SK-N-SH (cell line): ENCODE data around the gene LACTB. TPM values are rescaled to one million over a fixed set of nuclear protein-coding genes. Genes with fewer than 3 reads are reported as not detected.
"Not testable (repeated sequence)": the region's sequence is repeated elsewhere in the genome, so short reads cannot be mapped to it uniquely, and the experiment has no call there.

Source experiments
- CTCF ChIA-PET: fragments of 300-600, 350-600 bp; formaldehyde crosslinking; extraction: SDS; loops from one replicate; lab custom pipeline; 2021; lab: Yijun Ruan, JAX
- POLR2A ChIA-PET: fragments of 350-600 bp; sonication (Branson Sonifier 250); formaldehyde crosslinking; extraction: SDS; loops from one replicate; lab custom pipeline; 2020; ENCODE audit warnings: antibody characterized with exemption, inconsistent platforms; lab: Yijun Ruan, JAX
- DNase-seq: peaks from one replicate; pipeline ENCODE4 v3.0.0; 2012
- H2AFZ ChIP-seq: fragments of 200-600 bp; sonication (generic); 2 replicates; pipeline ENCODE4 v1.8.1; 2016; ENCODE audit warnings: antibody characterized with exemption, mild to moderate bottlenecking, low read depth
- H3F3A ChIP-seq: fragments of 200-600 bp; sonication (generic); replicated peaks from 2 replicates; pipeline ENCODE3; 2016; ENCODE audit warnings: antibody characterized with exemption, mild to moderate bottlenecking; ENCODE audit not compliant: insufficient read depth
- H3K27ac ChIP-seq, 2 experiments: fragments of 200-500 bp in 1 of 2; fragments of 200-600 bp in 1 of 2; sonication (Bioruptor generic) in 1 of 2; sonication (generic), shearing (Covaris generic) in 1 of 2; 2 replicates each; pipeline versions ENCODE4 v1.5.1 to v1.6.1; 2014 to 2016; ENCODE audit warnings: low read depth in 2 of 2, inconsistent platforms in 1 of 2, low read length in 1 of 2, mild to moderate bottlenecking in 1 of 2, mixed read lengths in 1 of 2
- H3K27me3 ChIP-seq: fragments of 200-600 bp; sonication (generic), shearing (Covaris generic); 2 replicates; pipeline ENCODE4 v1.6.1; 2016; ENCODE audit warnings: mixed run types; ENCODE audit not compliant: insufficient read depth
- H3K36me3 ChIP-seq, 2 experiments: fragments of 200-500 bp in 1 of 2; fragments of 200-600 bp in 1 of 2; sonication (Bioruptor generic) in 1 of 2; sonication (generic) in 1 of 2; replicated peaks in 1 of 2; 2 replicates each; pipeline versions ENCODE3 to v1.5.1; 2014 to 2016; ENCODE audit warnings: low read length in 1 of 2, mild to moderate bottlenecking in 1 of 2; ENCODE audit not compliant: insufficient read depth in 2 of 2, control insufficient read depth in 1 of 2
- H3K4me1 ChIP-seq, 2 experiments: fragments of 200-500 bp in 1 of 2; fragments of 200-600 bp in 1 of 2; sonication (Bioruptor generic) in 1 of 2; sonication (generic), shearing (Covaris generic) in 1 of 2; 2 replicates each; pipeline versions ENCODE4 v1.5.1 to v1.6.1; 2014 to 2016; ENCODE audit warnings: low read depth in 1 of 2, low read length in 1 of 2, mixed run types in 1 of 2; ENCODE audit not compliant: insufficient read depth in 2 of 2, control insufficient read depth in 1 of 2
- H3K4me2 ChIP-seq: fragments of 200-600 bp; sonication (generic), shearing (Covaris generic); 2 replicates; pipeline ENCODE4 v1.6.1; 2017; ENCODE audit warnings: mixed run types
- H3K4me3 ChIP-seq, 2 experiments: fragments of 200-500 bp in 1 of 2; fragments of 200-600 bp in 1 of 2; sonication (Bioruptor generic) in 1 of 2; sonication (generic), shearing (Covaris generic) in 1 of 2; 2 replicates each; pipeline versions ENCODE4 v1.5.1 to v1.8.1; 2014 to 2016; ENCODE audit warnings: low read depth in 2 of 2, inconsistent platforms in 1 of 2, low read length in 1 of 2, mild to moderate bottlenecking in 1 of 2, mixed read lengths in 1 of 2, moderate library complexity in 1 of 2
- H3K79me2 ChIP-seq: fragments of 200-600 bp; sonication (generic); 2 replicates; pipeline ENCODE4 v1.8.1; 2017; ENCODE audit warnings: mild to moderate bottlenecking; ENCODE audit not compliant: insufficient read depth
- H3K9ac ChIP-seq: fragments of 200-600 bp; sonication (generic); 2 replicates; pipeline ENCODE4 v1.6.1; 2017; ENCODE audit warnings: mixed run types
- H3K9me2 ChIP-seq: fragments of 200-600 bp; sonication (generic); 2 replicates; pipeline ENCODE4 v1.6.1; 2017; ENCODE audit warnings: mixed run types
- H3K9me3 ChIP-seq: fragments of 200-600 bp; sonication (generic); 2 replicates; pipeline ENCODE4 v1.6.1; 2017; ENCODE audit warnings: mixed run types, mild to moderate bottlenecking, moderate library complexity
- H4K20me1 ChIP-seq: fragments of 200-600 bp; sonication (generic); 2 replicates; pipeline ENCODE4 v1.6.1; 2017; ENCODE audit warnings: mild to moderate bottlenecking, mixed run types; ENCODE audit not compliant: insufficient read depth
- CHD2 ChIP-seq: fragments of 150-350 bp; IDR thresholded peaks from 2 replicates; pipeline ENCODE4 v1.6.1; 2018; ENCODE audit warnings: low read length; ENCODE audit not compliant: partially characterized antibody
- CTCF ChIP-seq: fragments of 200-600 bp; sonication (generic); IDR thresholded peaks from 2 replicates; pipeline ENCODE4 v1.6.1; 2017; ENCODE audit warnings: antibody characterized with exemption, mild to moderate bottlenecking, moderate library complexity
- EZH2phosphoT487 ChIP-seq: fragments of 200-600 bp; sonication (generic); IDR thresholded peaks from 2 replicates; pipeline ENCODE4 v1.6.1; 2017; ENCODE audit warnings: low read depth, mixed run types, mild to moderate bottlenecking, antibody characterized with exemption, moderate library complexity, borderline replicate concordance
- FOXJ3 ChIP-seq: sonication (generic); formaldehyde crosslinking; IDR thresholded peaks from 2 replicates; pipeline ENCODE4 v1.5.1; 2020; ENCODE audit warnings: mild to moderate bottlenecking, missing genetic modification reagents
- FOXM1 ChIP-seq: IDR thresholded peaks from 2 replicates; pipeline ENCODE4 v1.4.0; 2012; ENCODE audit warnings: low read depth, mild to moderate bottlenecking
- IRF3 ChIP-seq: fragments of 150-350 bp; IDR thresholded peaks from 2 replicates; pipeline ENCODE4 v1.6.1; 2016; ENCODE audit warnings: mild to moderate bottlenecking, low read depth, low read length
- JUND ChIP-seq: IDR thresholded peaks from 2 replicates; pipeline ENCODE4 v1.4.0; 2012
- RAD21 ChIP-seq: IDR thresholded peaks from 2 replicates; pipeline ENCODE4 v1.6.1; 2012; ENCODE audit warnings: mild to moderate bottlenecking, low read length
- REST ChIP-seq: IDR thresholded peaks from 2 replicates; pipeline ENCODE4 v1.6.1; 2012; ENCODE audit warnings: mild to moderate bottlenecking, low read depth, low read length, moderate library complexity
- RFX5 ChIP-seq: IDR thresholded peaks from 2 replicates; pipeline ENCODE4 v1.6.1; 2012; ENCODE audit warnings: mild to moderate bottlenecking, improper control_type of control experiment, low read length
- SMC3 ChIP-seq: IDR thresholded peaks from 2 replicates; pipeline ENCODE4 v1.6.1; 2012; ENCODE audit warnings: low read depth, low read length, improper control_type of control experiment
- TCF12 ChIP-seq: IDR thresholded peaks from 2 replicates; pipeline ENCODE4 v1.4.0; 2012
- USF1 ChIP-seq: IDR thresholded peaks from 2 replicates; pipeline ENCODE4 v1.4.0; 2012; ENCODE audit warnings: low read depth, borderline replicate concordance
- YY1 ChIP-seq: IDR thresholded peaks from 2 replicates; pipeline ENCODE4 v1.4.0; 2012; ENCODE audit warnings: low read depth, mild to moderate bottlenecking
- ZBTB33 ChIP-seq: IDR thresholded peaks from 2 replicates; pipeline ENCODE4 v1.4.0; 2012; ENCODE audit warnings: low read depth, borderline replicate concordance
- WGBS: methylation state at CpG from one replicate; pipeline ENCODE4 v1.1.6; 2017; ENCODE audit warnings: low lambda C conversion rate; 5-methylcytosine and 5-hydroxymethylcytosine counted together
- polyA plus RNA-seq, 3 experiments: library from polyadenylated mRNA; depleted of rRNA; stranded (reverse); fragments of >200 nt; gene quantifications; 2 replicates each; pipeline ENCODE4 v1.2.3, GENCODE V29; 2012

The LACTB gene
- polyA plus RNA-seq, 1 of the 3 experiments (the other 2 are of a cell fraction), result 23.3 TPM

GRCh38 chr15:63104727-63105126 is 16.9 kb upstream of the LACTB start (continued):
- TF ChIP-seq FOXM1 (no peak), RAD21 (no peak), RFX5 (no peak), EZH2phosphoT487 (no peak), FOXJ3 (CRISPR knock-in tag) (no peak), SMC3 (no peak), YY1 (no peak)

- H3K9me3 ChIP-seq, POLR2A ChIA-PET: not testable (repeated sequence)
- peaks cover 0 to 13% of the 10 kb centered on the region in 2 experiments; a peak in 2 of 4 replicates for H3K4me1 ChIP-seq
Measured at GRCh38 chr15:63105354-63105753, 16.3 kb upstream of the LACTB start.

GRCh38 chr15:63107895-63108546 is 13.6 kb upstream of the LACTB start:
- Histone ChIP-seq H2AFZ (no peak overlapping the region), H3K9me3 (no peaks in the 10 kb centered on the region), H3K79me2 (no peaks in the 10 kb centered on the region), H3K4me3 (no peak overlapping the region), H3K9ac (peak overlapping the region; percentile 4; the same call in 1 of the 2 replicates), H3K27me3 (no peaks in the 10 kb centered on the region), H4K20me1 (no peaks in the 10 kb centered on the region), H3K9me2 (no peaks in the 10 kb centered on the region), H3K36me3 (no peaks in the 10 kb centered on the region), H3K4me2 (peak overlapping the region; percentile 34; the same call in 1 of the 2 replicates), H3K4me1 (peaks cover 3 to 15% of the 10 kb centered on the region in 2 experiments; a peak in 3 of 4 replicates), H3K27ac (peak overlapping the region; percentile 34 to 85; a peak in 3 of 4 replicates), H3F3A (peaks cover 18% of the 10 kb centered on the region)
- no peak for DNase-seq
- POLR2A ChIA-PET, result interaction anchor here (0.9 kb wide), 1 partner anchor 18 kb away, joined by 4 read pairs; no protein-coding TSS in a partner anchor
- CTCF ChIA-PET, result interaction anchor here (1.9 to 4.7 kb wide), 2 partner anchors 14 to 60 kb away, joined by 6 to 24 read pairs; no protein-coding TSS in a partner anchor
- 18% methylated on average over 9 of the region's 9 CpGs for WGBS
- TF ChIP-seq JUND (peak; percentile 93), CTCF (no peak), ZBTB33 (peak; percentile 87; the same call in 1 of the 2 replicates), IRF3 (no peak), TCF12 (peak; percentile 96), REST (peak; percentile 50; the same call in 1 of the 2 replicates), CHD2 (no peak), USF1 (0 out of 2 replicates have a peak, but pooled peaks have one; percentile 46)

More at GRCh38 chr15:63105354-63105753, 16.3 kb upstream of the LACTB start:
- H3K79me2 ChIP-seq, H3K27me3 ChIP-seq, H3K4me2 ChIP-seq, H3K9ac ChIP-seq, H3K27ac ChIP-seq, H4K20me1 ChIP-seq, DNase-seq, H3K4me3 ChIP-seq, H3K36me3 ChIP-seq, H2AFZ ChIP-seq, H3K9me2 ChIP-seq: not testable (repeated sequence)
- 78% methylated on average over 8 of the region's 8 CpGs for WGBS
- H3F3A ChIP-seq, result peaks cover 18% of the 10 kb centered on the region
- CTCF ChIA-PET, result interaction anchor here (1.8 to 2.1 kb wide), 2 partner anchors 11 to 57 kb away, joined by 7 to 9 read pairs; no protein-coding TSS in a partner anchor
